ENCODE data around the gene PFKP.
"Not testable (repeated sequence)": the region's sequence is repeated elsewhere in the genome, so short reads cannot be mapped to it uniquely, and the experiment has no call there.

GRCh38 chr10:3171488-3171887, 104.1 kb downstream of the PFKP start:
- TF ChIP-seq, protein P1, sequence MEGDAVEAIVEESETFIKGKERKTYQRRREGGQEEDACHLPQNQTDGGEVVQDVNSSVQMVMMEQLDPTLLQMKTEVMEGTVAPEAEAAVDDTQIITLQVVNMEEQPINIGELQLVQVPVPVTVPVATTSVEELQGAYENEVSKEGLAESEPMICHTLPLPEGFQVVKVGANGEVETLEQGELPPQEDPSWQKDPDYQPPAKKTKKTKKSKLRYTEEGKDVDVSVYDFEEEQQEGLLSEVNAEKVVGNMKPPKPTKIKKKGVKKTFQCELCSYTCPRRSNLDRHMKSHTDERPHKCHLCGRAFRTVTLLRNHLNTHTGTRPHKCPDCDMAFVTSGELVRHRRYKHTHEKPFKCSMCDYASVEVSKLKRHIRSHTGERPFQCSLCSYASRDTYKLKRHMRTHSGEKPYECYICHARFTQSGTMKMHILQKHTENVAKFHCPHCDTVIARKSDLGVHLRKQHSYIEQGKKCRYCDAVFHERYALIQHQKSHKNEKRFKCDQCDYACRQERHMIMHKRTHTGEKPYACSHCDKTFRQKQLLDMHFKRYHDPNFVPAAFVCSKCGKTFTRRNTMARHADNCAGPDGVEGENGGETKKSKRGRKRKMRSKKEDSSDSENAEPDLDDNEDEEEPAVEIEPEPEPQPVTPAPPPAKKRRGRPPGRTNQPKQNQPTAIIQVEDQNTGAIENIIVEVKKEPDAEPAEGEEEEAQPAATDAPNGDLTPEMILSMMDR (IDR thresholded peaks at IDR 0.05), result not testable (repeated sequence)
- TF ChIP-seq POLR2AphosphoS5 (IDR thresholded peaks at IDR 0.05; ENCODE audit: insufficient read depth in 1 of 2, low read depth in 1 of 2), result not testable (repeated sequence)
